ENCODE results near the gene C6orf118. TPM values are rescaled to one million over a fixed set of nuclear protein-coding genes. Genes with fewer than 3 reads are reported as not detected.

Gene C6orf118
- total and polyA plus RNA-seq, 2 of the 13 experiments (the other 11 are each of a cell fraction or from before 2014, with no cell fraction given) = not detected

- Histone ChIP-seq H3K4me2 (ENCODE audit: low read depth, low read length) (no peak overlapping the region), H3K79me2 (ENCODE audit: insufficient read depth, low read length) (no peaks in the 10 kb centered on the region), H3K9ac (ENCODE audit: insufficient read depth, low read depth, low read length) (no peak overlapping the region), H3K9me3 (ENCODE audit: low read length) (peaks cover 84% of the 10 kb centered on the region), H3K27me3 (ENCODE audit: control insufficient read depth in 1 of 2, insufficient read depth in 2 of 2, low read length in 2 of 2) (no peaks in the 10 kb centered on the region), H3K4me3 (replicated peaks in 1 of 3; ENCODE audit: insufficient read depth in 1 of 3, low read depth in 2 of 3, low read length in 3 of 3) (no peak overlapping the region), H4K20me1 (ENCODE audit: insufficient read depth, low read length) (no peaks in the 10 kb centered on the region), H3K36me3 (replicated peaks in 1 of 2; ENCODE audit: control insufficient read depth in 1 of 2, insufficient read depth in 2 of 2, low read length in 2 of 2) (no peaks in the 10 kb centered on the region), H3K4me1 (ENCODE audit: insufficient read depth, low read length) (no peaks in the 10 kb centered on the region), H3K27ac (ENCODE audit: extremely low read length, insufficient read depth, low read length) (no peak overlapping the region), H2AFZ (ENCODE audit: low read length) (no peak overlapping the region)
- ChIA-PET POLR2A (no interaction called here), CTCF (ENCODE audit: low intra/inter-chr PET ratio, low total read pairs) (no interaction called here)
- no TSS peak for BruUV-seq (replicated peaks)
- DNase-seq (ENCODE audit: low spot score) (no peak), ATAC-seq (no peak), FAIRE-seq (no peak)
- in situ Hi-C loops (cut with HindIII; ENCODE audit: extremely low pct_ligation_motif_present, low pct_unique_long_range_greater_than_20kb) = no loop called here
- intact Hi-C loops (cut with micrococcal nuclease; ENCODE audit: unreplicated experiment) = no loop called here
- WGBS (ENCODE audit: low lambda C conversion rate) = 15% methylated on average over 7 of the region's 7 CpGs
- no peak for TF ChIP-seq RELA (CRISPR knock-in tag; IDR thresholded peaks at IDR 0.05)
Measured at GRCh38 chr6:165268987-165269386, 40.4 kb downstream of the C6orf118 start.

GRCh38 chr6:165266621-165267020 is 42.8 kb downstream of the C6orf118 start:
- 0% methylated on average over 1 of the region's 1 CpG for WGBS (ENCODE audit: low lambda C conversion rate)
- Histone ChIP-seq H3K9me3 (ENCODE audit: low read length) (peaks cover 85% of the 10 kb centered on the region), H3K9ac (ENCODE audit: insufficient read depth, low read depth, low read length) (no peak overlapping the region), H3K27ac (ENCODE audit: extremely low read length, insufficient read depth, low read length) (no peak overlapping the region), H3K4me3 (replicated peaks in 1 of 3; ENCODE audit: insufficient read depth in 1 of 3, low read depth in 2 of 3, low read length in 3 of 3) (no peak overlapping the region), H2AFZ (ENCODE audit: low read length) (no peak overlapping the region), H3K4me2 (ENCODE audit: low read depth, low read length) (no peak overlapping the region), H3K79me2 (ENCODE audit: insufficient read depth, low read length) (no peaks in the 10 kb centered on the region), H4K20me1 (ENCODE audit: insufficient read depth, low read length) (no peaks in the 10 kb centered on the region), H3K36me3 (replicated peaks in 1 of 2; ENCODE audit: control insufficient read depth in 1 of 2, insufficient read depth in 2 of 2, low read length in 2 of 2) (no peaks in the 10 kb centered on the region), H3K4me1 (ENCODE audit: insufficient read depth, low read length) (no peaks in the 10 kb centered on the region), H3K27me3 (ENCODE audit: control insufficient read depth in 1 of 2, insufficient read depth in 2 of 2, low read length in 2 of 2) (no peaks in the 10 kb centered on the region)
- in situ Hi-C loops (cut with HindIII; ENCODE audit: extremely low pct_ligation_motif_present, low pct_unique_long_range_greater_than_20kb) (no loop called here), intact Hi-C loops (cut with micrococcal nuclease; ENCODE audit: unreplicated experiment) (no loop called here)
- ChIA-PET POLR2A (no interaction called here), CTCF (ENCODE audit: low intra/inter-chr PET ratio, low total read pairs) (no interaction called here)
- ATAC-seq = no peak
- no TSS peak for BruUV-seq (replicated peaks)
- no peak for DNase-seq (ENCODE audit: low spot score)
- no peak for FAIRE-seq
- no peak for TF ChIP-seq ZNF12 (CRISPR knock-in tag; IDR thresholded peaks at IDR 0.05)
- TF ChIP-seq, protein P1, sequence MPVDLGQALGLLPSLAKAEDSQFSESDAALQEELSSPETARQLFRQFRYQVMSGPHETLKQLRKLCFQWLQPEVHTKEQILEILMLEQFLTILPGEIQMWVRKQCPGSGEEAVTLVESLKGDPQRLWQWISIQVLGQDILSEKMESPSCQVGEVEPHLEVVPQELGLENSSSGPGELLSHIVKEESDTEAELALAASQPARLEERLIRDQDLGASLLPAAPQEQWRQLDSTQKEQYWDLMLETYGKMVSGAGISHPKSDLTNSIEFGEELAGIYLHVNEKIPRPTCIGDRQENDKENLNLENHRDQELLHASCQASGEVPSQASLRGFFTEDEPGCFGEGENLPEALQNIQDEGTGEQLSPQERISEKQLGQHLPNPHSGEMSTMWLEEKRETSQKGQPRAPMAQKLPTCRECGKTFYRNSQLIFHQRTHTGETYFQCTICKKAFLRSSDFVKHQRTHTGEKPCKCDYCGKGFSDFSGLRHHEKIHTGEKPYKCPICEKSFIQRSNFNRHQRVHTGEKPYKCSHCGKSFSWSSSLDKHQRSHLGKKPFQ (CRISPR knock-in tag; IDR thresholded peaks at IDR 0.05; ENCODE audit: insufficient replicate concordance) = no peak
- TF ChIP-seq SUZ12 (IDR thresholded peaks at IDR 0.05; ENCODE audit: low read depth, low read length) = no peak
- no peak for TF ChIP-seq TMF1 (CRISPR knock-in tag; IDR thresholded peaks at IDR 0.05; ENCODE audit: low read depth)
- TF ChIP-seq ZNF614 (CRISPR knock-in tag; IDR thresholded peaks at IDR 0.05; ENCODE audit: borderline replicate concordance) = no peak
- TF ChIP-seq, protein P2, sequence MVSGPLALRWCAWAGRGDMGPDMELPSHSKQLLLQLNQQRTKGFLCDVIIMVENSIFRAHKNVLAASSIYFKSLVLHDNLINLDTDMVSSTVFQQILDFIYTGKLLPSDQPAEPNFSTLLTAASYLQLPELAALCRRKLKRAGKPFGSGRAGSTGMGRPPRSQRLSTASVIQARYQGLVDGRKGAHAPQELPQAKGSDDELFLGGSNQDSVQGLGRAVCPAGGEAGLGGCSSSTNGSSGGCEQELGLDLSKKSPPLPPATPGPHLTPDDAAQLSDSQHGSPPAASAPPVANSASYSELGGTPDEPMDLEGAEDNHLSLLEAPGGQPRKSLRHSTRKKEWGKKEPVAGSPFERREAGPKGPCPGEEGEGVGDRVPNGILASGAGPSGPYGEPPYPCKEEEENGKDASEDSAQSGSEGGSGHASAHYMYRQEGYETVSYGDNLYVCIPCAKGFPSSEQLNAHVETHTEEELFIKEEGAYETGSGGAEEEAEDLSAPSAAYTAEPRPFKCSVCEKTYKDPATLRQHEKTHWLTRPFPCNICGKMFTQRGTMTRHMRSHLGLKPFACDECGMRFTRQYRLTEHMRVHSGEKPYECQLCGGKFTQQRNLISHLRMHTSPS (CRISPR knock-in tag; IDR thresholded peaks at IDR 0.05; ENCODE audit: low read depth) = no peak
